HepG2 (cell line): ENCODE data around the gene IKZF5. TPM values are rescaled to one million over a fixed set of nuclear protein-coding genes. Genes with fewer than 3 reads are reported as not detected.

Experiments used
- ATAC-seq: fragments of 200-7000 bp; cut with Tn5 transposase; 3 replicates; pipeline ENCODE4 v1.9.1; 2020; ENCODE audit warnings: mild to moderate bottlenecking, moderate library complexity
- BruUV-seq: library from RNA; stranded (reverse); fragments of 400-500 nt; replicated peaks from 2 replicates; lab custom pipeline; 2021; lab: Mats Ljungman, UMichigan
- CTCF ChIA-PET: fragments of 300-600 bp; formaldehyde crosslinking; extraction: SDS; loops from one replicate; lab custom pipeline; 2021; ENCODE audit warnings: low total read pairs, inconsistent platforms, low intra/inter-chr PET ratio; lab: Yijun Ruan, JAX
- POLR2A ChIA-PET: fragments of 350-600 bp; sonication (Branson Sonifier 250); formaldehyde crosslinking; loops from one replicate; lab custom pipeline; 2020; ENCODE audit warnings: antibody characterized with exemption, inconsistent platforms; lab: Yijun Ruan, JAX
- DNase-seq: peaks from one replicate; pipeline ENCODE4 v3.0.0-alpha.2; 2015; ENCODE audit warnings: low spot score
- FAIRE-seq: peaks from 3 replicates; lab custom pipeline; 2011; peaks lifted over from hg19 to GRCh38; lab: Jason Lieb, UNC
- H2AFZ ChIP-seq: one replicate; pipeline ENCODE4 v1.6.1; 2011; ENCODE audit warnings: low read length, inconsistent platforms
- H3K27ac ChIP-seq: fragments of 300-600 bp; 3 replicates; pipeline ENCODE4 v1.8.0; 2011; ENCODE audit warnings: mixed run types, mild to moderate bottlenecking, mixed read lengths, low read length, inconsistent platforms; ENCODE audit not compliant: insufficient read depth; ENCODE audit errors: extremely low read length
- H3K27me3 ChIP-seq, 2 experiments: fragments of 200-600 bp in 1 of 2; 2 replicates in 1 of 2; 3 replicates in 1 of 2; pipeline versions ENCODE4 v1.6.0 to v1.8.0; 2011; ENCODE audit warnings: low read length in 2 of 2, mild to moderate bottlenecking in 2 of 2, moderate library complexity in 2 of 2, inconsistent platforms in 1 of 2; ENCODE audit not compliant: insufficient read depth in 2 of 2, control insufficient read depth in 1 of 2
- H3K36me3 ChIP-seq, 2 experiments: fragments of 200-600 bp in 1 of 2; replicated peaks in 1 of 2; 2 replicates in 1 of 2; 3 replicates in 1 of 2; pipeline versions ENCODE4 v1.5.1 to v1.8.0; 2011; ENCODE audit warnings: low read length in 2 of 2, inconsistent platforms in 1 of 2; ENCODE audit not compliant: insufficient read depth in 2 of 2, control insufficient read depth in 1 of 2
- H3K4me1 ChIP-seq: 2 replicates; pipeline ENCODE4 v1.5.1; 2012; ENCODE audit warnings: low read length, inconsistent platforms; ENCODE audit not compliant: insufficient read depth
- H3K4me2 ChIP-seq: 2 replicates; pipeline ENCODE4 v1.6.0; 2011; ENCODE audit warnings: low read depth, low read length, inconsistent platforms
- H3K4me3 ChIP-seq, 3 experiments: fragments of 200-600 bp in 1 of 3; sonication (generic), shearing (Covaris generic) in 1 of 3; replicated peaks in 1 of 3; 2 replicates each; pipeline ENCODE4 v1.5.1; 2011 to 2016; ENCODE audit warnings: low read length in 3 of 3, inconsistent platforms in 2 of 3, low read depth in 2 of 3, mild to moderate bottlenecking in 2 of 3, control low read depth in 1 of 3, mixed read lengths in 1 of 3; ENCODE audit not compliant: insufficient read depth in 1 of 3
- H3K79me2 ChIP-seq: one replicate; pipeline ENCODE4 v1.6.1; 2011; ENCODE audit warnings: low read length, inconsistent platforms; ENCODE audit not compliant: insufficient read depth
- H3K9ac ChIP-seq: 2 replicates; pipeline ENCODE4 v1.6.0; 2011; ENCODE audit warnings: mild to moderate bottlenecking, low read depth, low read length, inconsistent platforms; ENCODE audit not compliant: insufficient read depth
- H3K9me3 ChIP-seq: 2 replicates; pipeline ENCODE4 v1.5.1; 2012; ENCODE audit warnings: mild to moderate bottlenecking, low read length
- H4K20me1 ChIP-seq: 2 replicates; pipeline ENCODE4 v1.6.0; 2011; ENCODE audit warnings: inconsistent platforms, mild to moderate bottlenecking, low read length, moderate library complexity; ENCODE audit not compliant: insufficient read depth
- ELF3 ChIP-seq: IDR thresholded peaks from 2 replicates; pipeline ENCODE4 v1.6.1; 2016; ENCODE audit warnings: missing genetic modification reagents, missing compliant biosample characterization
- GMEB1 ChIP-seq: sonication (generic); formaldehyde crosslinking; IDR thresholded peaks from 2 replicates; pipeline ENCODE4 v1.5.1; 2020; ENCODE audit warnings: missing genetic modification reagents, mild to moderate bottlenecking, borderline replicate concordance
- HOXA5 ChIP-seq: sonication (generic); formaldehyde crosslinking; IDR thresholded peaks from 2 replicates; pipeline ENCODE4 v1.4.0; 2020; ENCODE audit warnings: missing genetic modification reagents
- KAT7 ChIP-seq: IDR thresholded peaks from 2 replicates; pipeline ENCODE4 v1.6.1; 2018; ENCODE audit warnings: borderline replicate concordance, missing compliant biosample characterization
- MTF2 ChIP-seq: sonication (generic); formaldehyde crosslinking; IDR thresholded peaks from 2 replicates; pipeline ENCODE4 v1.5.0; 2020; ENCODE audit warnings: missing genetic modification reagents, borderline replicate concordance
- NAIF1 ChIP-seq: sonication (generic); formaldehyde crosslinking; IDR thresholded peaks from 2 replicates; pipeline ENCODE4 v1.5.0; 2020; ENCODE audit warnings: mild to moderate bottlenecking, missing genetic modification reagents, borderline replicate concordance
- RXRB ChIP-seq: IDR thresholded peaks from 2 replicates; pipeline ENCODE4 v1.6.1; 2016; ENCODE audit warnings: borderline replicate concordance, missing genetic modification reagents, missing compliant biosample characterization
- STAG1 ChIP-seq: sonication (generic); formaldehyde crosslinking; IDR thresholded peaks from 2 replicates; pipeline ENCODE4 v1.4.0; 2020; ENCODE audit warnings: missing genetic modification reagents
- ZGPAT ChIP-seq: IDR thresholded peaks from 2 replicates; pipeline ENCODE4 v1.6.1; 2016; ENCODE audit warnings: mild to moderate bottlenecking
- ZNF263 ChIP-seq: sonication (generic); formaldehyde crosslinking; IDR thresholded peaks from 2 replicates; pipeline ENCODE4 v1.4.0; 2020; ENCODE audit warnings: missing genetic modification reagents
- ZNF34 ChIP-seq: sonication (generic); formaldehyde crosslinking; IDR thresholded peaks from 2 replicates; pipeline ENCODE4 v1.4.0; 2020; ENCODE audit warnings: mild to moderate bottlenecking, missing genetic modification reagents, borderline replicate concordance
- WGBS: methylation state at CpG from one replicate; pipeline ENCODE4 v1.1.6; 2017; ENCODE audit warnings: low lambda C conversion rate; 5-methylcytosine and 5-hydroxymethylcytosine counted together
- in situ Hi-C: cut with HindIII; loops from 2 replicates; pipeline ENCODE4 v1.10.0; 2017; ENCODE audit warnings: low pct_unique_long_range_greater_than_20kb; ENCODE audit not compliant: extremely low pct_ligation_motif_present
- intact Hi-C: fragments of 100-400 bp; cut with micrococcal nuclease; formaldehyde crosslinking; loops from one replicate; pipeline ENCODE4 v1.10.0; 2022; ENCODE audit not compliant: unreplicated experiment
- polyA plus RNA-seq, 8 experiments: library from polyadenylated mRNA; depleted of rRNA in 3 of 8; stranded (reverse) in 7 of 8; unstranded in 1 of 8; fragments of >200 nt; fragmentation: Illumina TruSeq in 4 of 8; extraction: Trizol in 4 of 8; gene quantifications; 2 replicates each; pipeline versions ENCODE4 v1.2.1 to v1.2.3, GENCODE V29; 2011 to 2016; ENCODE audit warnings: low read depth in 4 of 8, missing spikeins in 1 of 8, mixed read lengths in 1 of 8; ENCODE audit not compliant: insufficient read depth in 1 of 8
- total RNA-seq, 5 experiments: library from RNA; depleted of rRNA; stranded (reverse); fragments of >200 nt; fragmentation: Illumina TruSeq; extraction: Trizol; gene quantifications; 2 replicates each; pipeline ENCODE4 v1.2.3, GENCODE V29; 2016; ENCODE audit warnings: low read depth in 1 of 5
- TF ChIP-seq, protein P1 (sequence below): sonication (generic); formaldehyde crosslinking; IDR thresholded peaks from 2 replicates; pipeline ENCODE4 v1.5.0; 2020; ENCODE audit warnings: mild to moderate bottlenecking, missing genetic modification reagents, borderline replicate concordance
- TF ChIP-seq, protein P2 (sequence below): sonication (generic); formaldehyde crosslinking; IDR thresholded peaks from 2 replicates; pipeline ENCODE4 v1.8.0; 2023; ENCODE audit warnings: mild to moderate bottlenecking, missing genetic modification reagents

The IKZF5 gene
- total and polyA plus RNA-seq, 2 of the 13 experiments (the other 11 are each of a cell fraction or from before 2014, with no cell fraction given): 3.7 to 12.0 TPM

DNA sequence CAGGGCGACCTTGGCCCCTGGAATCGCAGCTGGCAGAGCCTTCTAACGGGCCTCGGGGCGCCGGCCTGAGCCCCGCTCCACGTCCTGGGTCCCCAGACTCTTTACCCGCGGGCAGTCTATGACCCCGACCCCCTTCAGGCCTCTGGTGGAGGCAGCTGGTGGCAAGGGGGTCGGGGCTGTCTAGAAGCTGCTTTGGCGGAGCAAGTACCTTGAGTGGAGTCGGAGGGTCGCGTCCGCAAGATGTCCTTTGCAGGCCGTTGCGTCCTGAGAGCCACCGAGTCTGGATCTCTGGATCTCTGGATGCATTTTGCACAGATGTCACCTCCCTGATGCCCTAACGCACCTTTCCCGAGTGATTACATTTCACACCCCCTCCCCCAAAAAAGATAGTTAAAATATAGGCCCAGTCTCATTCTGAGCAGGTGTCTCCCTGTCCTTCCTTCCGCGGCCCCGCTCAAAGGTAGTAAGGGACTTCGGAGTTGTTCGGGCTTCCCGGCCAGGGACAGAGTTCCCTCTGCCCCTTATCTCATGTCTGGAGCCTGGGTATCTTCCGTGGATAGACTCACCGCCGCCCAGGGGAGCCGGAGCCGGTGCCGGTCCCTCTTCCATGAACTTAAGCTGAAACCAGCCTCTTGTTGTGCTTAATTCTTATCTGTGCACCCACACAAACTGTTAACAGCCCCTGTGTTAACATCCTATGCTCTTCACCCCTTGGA lies 668 bp upstream of the IKZF5 start:
- POLR2A ChIA-PET: interaction anchor here (0.7 to 6.9 kb wide), 8 partner anchors 10 to 145 kb away, joined by 3 to 131 read pairs (median 4); partner anchors contain the start of genes C10orf88 and PSTK
- intact Hi-C loops: no loop called here
- TF ChIP-seq MTF2 (no peak), ZNF34 (CRISPR knock-in tag) (no peak), GMEB1 (no peak), STAG1 (CRISPR knock-in tag) (peak; percentile 12; the same call in 1 of the 2 replicates), RXRB (CRISPR knock-in tag) (no peak), KAT7 (no peak; the same call in 1 of the 2 replicates), ZGPAT (0 out of 2 replicates have a peak, but pooled peaks have one; percentile 45), ZNF263 (CRISPR knock-in tag) (peak; percentile 3; the same call in 1 of the 2 replicates), NAIF1 (peak; percentile 69; the same call in 1 of the 2 replicates), HOXA5 (CRISPR knock-in tag) (no peak), ELF3 (no peak)
- TF ChIP-seq, protein P1, sequence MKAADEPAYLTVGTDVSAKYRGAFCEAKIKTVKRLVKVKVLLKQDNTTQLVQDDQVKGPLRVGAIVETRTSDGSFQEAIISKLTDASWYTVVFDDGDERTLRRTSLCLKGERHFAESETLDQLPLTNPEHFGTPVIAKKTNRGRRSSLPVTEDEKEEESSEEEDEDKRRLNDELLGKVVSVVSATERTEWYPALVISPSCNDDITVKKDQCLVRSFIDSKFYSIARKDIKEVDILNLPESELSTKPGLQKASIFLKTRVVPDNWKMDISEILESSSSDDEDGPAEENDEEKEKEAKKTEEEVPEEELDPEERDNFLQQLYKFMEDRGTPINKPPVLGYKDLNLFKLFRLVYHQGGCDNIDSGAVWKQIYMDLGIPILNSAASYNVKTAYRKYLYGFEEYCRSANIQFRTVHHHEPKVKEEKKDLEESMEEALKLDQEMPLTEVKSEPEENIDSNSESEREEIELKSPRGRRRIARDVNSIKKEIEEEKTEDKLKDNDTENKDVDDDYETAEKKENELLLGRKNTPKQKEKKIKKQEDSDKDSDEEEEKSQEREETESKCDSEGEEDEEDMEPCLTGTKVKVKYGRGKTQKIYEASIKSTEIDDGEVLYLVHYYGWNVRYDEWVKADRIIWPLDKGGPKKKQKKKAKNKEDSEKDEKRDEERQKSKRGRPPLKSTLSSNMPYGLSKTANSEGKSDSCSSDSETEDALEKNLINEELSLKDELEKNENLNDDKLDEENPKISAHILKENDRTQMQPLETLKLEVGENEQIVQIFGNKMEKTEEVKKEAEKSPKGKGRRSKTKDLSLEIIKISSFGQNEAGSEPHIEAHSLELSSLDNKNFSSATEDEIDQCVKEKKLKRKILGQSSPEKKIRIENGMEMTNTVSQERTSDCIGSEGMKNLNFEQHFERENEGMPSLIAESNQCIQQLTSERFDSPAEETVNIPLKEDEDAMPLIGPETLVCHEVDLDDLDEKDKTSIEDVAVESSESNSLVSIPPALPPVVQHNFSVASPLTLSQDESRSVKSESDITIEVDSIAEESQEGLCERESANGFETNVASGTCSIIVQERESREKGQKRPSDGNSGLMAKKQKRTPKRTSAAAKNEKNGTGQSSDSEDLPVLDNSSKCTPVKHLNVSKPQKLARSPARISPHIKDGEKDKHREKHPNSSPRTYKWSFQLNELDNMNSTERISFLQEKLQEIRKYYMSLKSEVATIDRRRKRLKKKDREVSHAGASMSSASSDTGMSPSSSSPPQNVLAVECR (CRISPR knock-in tag): no peak; the same call in 1 of the 2 replicates
- TF ChIP-seq, protein P2, sequence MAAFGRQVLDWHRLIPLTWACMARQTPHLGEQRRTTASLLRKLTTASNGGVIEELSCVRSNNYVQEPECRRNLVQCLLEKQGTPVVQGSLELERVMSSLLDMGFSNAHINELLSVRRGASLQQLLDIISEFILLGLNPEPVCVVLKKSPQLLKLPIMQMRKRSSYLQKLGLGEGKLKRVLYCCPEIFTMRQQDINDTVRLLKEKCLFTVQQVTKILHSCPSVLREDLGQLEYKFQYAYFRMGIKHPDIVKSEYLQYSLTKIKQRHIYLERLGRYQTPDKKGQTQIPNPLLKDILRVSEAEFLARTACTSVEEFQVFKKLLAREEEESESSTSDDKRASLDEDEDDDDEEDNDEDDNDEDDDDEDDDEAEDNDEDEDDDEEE: no peak

More for the DNA sequence above, 668 bp upstream of the IKZF5 start:
- WGBS: 3% methylated on average over 13 of the region's 34 CpGs
- Histone ChIP-seq H2AFZ (no peak overlapping the region), H3K79me2 (peaks cover 93% of the 10 kb centered on the region), H3K27ac (peak overlapping the region; percentile 67), H3K4me3 (peak overlapping the region; percentile 91 to 99 (median 99)), H3K4me1 (peaks cover 50% of the 10 kb centered on the region), H3K4me2 (peak overlapping the region; percentile 75), H4K20me1 (peaks cover 17% of the 10 kb centered on the region), H3K9me3 (no peaks in the 10 kb centered on the region), H3K27me3 (no peaks in the 10 kb centered on the region; a peak in 1 of 5 replicates), H3K9ac (peak overlapping the region; percentile 87), H3K36me3 (peaks cover 5 to 6% of the 10 kb centered on the region in 2 experiments; a peak in 4 of 5 replicates)
- DNase-seq: no peak
- in situ Hi-C loops: no loop called here
- CTCF ChIA-PET: no interaction called here
- FAIRE-seq: no peak
- no TSS peak for BruUV-seq
- peak; percentile 54 for ATAC-seq
